Uterus (tissue), 4 donors: Measurements from ENCODE around the gene KCNAB2. TPM values are rescaled to one million over a fixed set of nuclear protein-coding genes. Genes with fewer than 3 reads are reported as not detected.

Experiments
- DNase-seq, 2 donors: peaks; one replicate each; pipeline ENCODE4 v3.0.0-alpha.2; 2019 to 2020
- H3K27ac ChIP-seq, 2 donors: fragments of 200-600 bp; sonication (generic); 1 replicate in 1 of 2; 2 replicates in 1 of 2; pipeline ENCODE4 v1.5.1; 2016 to 2018
- H3K27me3 ChIP-seq, 2 donors: fragments of 200-600 bp; sonication (generic); one replicate each; pipeline ENCODE4 v1.5.1; 2018 to 2019; ENCODE audit warnings: control low read depth in 1 of 2
- H3K36me3 ChIP-seq, 2 donors: fragments of 200-600 bp; sonication (generic); one replicate each; pipeline ENCODE4 v1.5.1; 2019; ENCODE audit warnings: control low read depth in 1 of 2
- H3K4me1 ChIP-seq, 2 donors: fragments of 200-600 bp; sonication (generic); one replicate each; pipeline ENCODE4 v1.5.1; 2018 to 2019; ENCODE audit warnings: control low read depth in 1 of 2
- H3K4me3 ChIP-seq, 2 donors: fragments of 200-600 bp; sonication (generic); 1 replicate in 1 of 2; 2 replicates in 1 of 2; pipeline ENCODE4 v1.5.1; 2018 to 2019; ENCODE audit warnings: mild to moderate bottlenecking in 1 of 2
- H3K9me3 ChIP-seq, 2 donors: fragments of 200-600 bp; sonication (generic); one replicate each; pipeline ENCODE4 v1.5.1; 2019; ENCODE audit warnings: control low read depth in 1 of 2
- CTCF ChIP-seq, 4 experiments: fragments of 200-600 bp in 2 of 4; fragments of 450-650 bp in 2 of 4; sonication (generic) in 2 of 4; IDR thresholded peaks; one replicate each; pipeline ENCODE4 v1.5.1; 2016 to 2019; ENCODE audit warnings: antibody characterized with exemption in 4 of 4, mild to moderate bottlenecking in 2 of 4, moderate library complexity in 1 of 4
- POLR2A ChIP-seq, 2 donors: fragments of 450-650 bp; IDR thresholded peaks; one replicate each; pipeline ENCODE4 v1.6.1; 2016; ENCODE audit warnings: antibody characterized with exemption in 2 of 2, mild to moderate bottlenecking in 1 of 2, moderate library complexity in 1 of 2
- intact Hi-C: fragments of 100-400 bp; cut with DNase I; formaldehyde crosslinking; loops from one replicate; pipeline ENCODE4 v1.15.1; 2023; ENCODE audit warnings: low total_unique reads
- total RNA-seq, 4 donors: library from RNA; depleted of rRNA in 3 of 4; stranded (reverse); fragments of >200 nt in 3 of 4; gene quantifications; one replicate each; pipeline versions ENCODE4 v1.1.0 to v1.2.4, GENCODE V29; 2014 to 2023
- donor health status: DM: yes; HTN: yes; CAD: no.

Gene KCNAB2
- total RNA-seq, 4 donors from 2014 or later, result 1.5 to 21.2 (median 12.9) TPM

- H3K9me3 ChIP-seq, result no peaks in the 10 kb centered on the region
- TF ChIP-seq CTCF (IDR thresholded peaks at IDR 0.05) (no peak), POLR2A (IDR thresholded peaks at IDR 0.05) (no peak)
- intact Hi-C loops, result no loop called here
- H3K27ac ChIP-seq, result no peak overlapping the region
- H3K4me1 ChIP-seq, result no peaks in the 10 kb centered on the region
- H3K4me3 ChIP-seq, result no peak overlapping the region
- H3K27me3 ChIP-seq, result no peaks in the 10 kb centered on the region
- DNase-seq, result no peak
- no peaks in the 10 kb centered on the region for H3K36me3 ChIP-seq
Observed at GRCh38 chr1:6003568-6004411, 41.9 kb upstream of the KCNAB2 start.

- DNase-seq, result no peak
- intact Hi-C loops, result no loop called here
Observed at GRCh38 chr1:6004412-6005123, 41.1 kb upstream of the KCNAB2 start.

GRCh38 chr1:6005276-6005917 lies 40.3 kb upstream of the KCNAB2 start:
- Histone ChIP-seq H3K4me1 (no peaks in the 10 kb centered on the region), H3K27ac (no peak overlapping the region), H3K36me3 (no peaks in the 10 kb centered on the region), H3K4me3 (no peak overlapping the region), H3K27me3 (no peaks in the 10 kb centered on the region), H3K9me3 (no peaks in the 10 kb centered on the region)
- DNase-seq, result no peak
- intact Hi-C loops, result no loop called here
- TF ChIP-seq CTCF (IDR thresholded peaks at IDR 0.05), result no peak
- no peak for TF ChIP-seq POLR2A (IDR thresholded peaks at IDR 0.05)

More at GRCh38 chr1:6004412-6005123, 41.1 kb upstream of the KCNAB2 start:
- Histone ChIP-seq H3K27ac (no peak overlapping the region), H3K27me3 (no peaks in the 10 kb centered on the region), H3K36me3 (no peaks in the 10 kb centered on the region), H3K9me3 (no peaks in the 10 kb centered on the region), H3K4me1 (no peaks in the 10 kb centered on the region), H3K4me3 (no peak overlapping the region)
- TF ChIP-seq POLR2A (IDR thresholded peaks at IDR 0.05), result no peak
- no peak for TF ChIP-seq CTCF (IDR thresholded peaks at IDR 0.05)

GRCh38 chr1:6006882-6007281 lies 38.8 kb upstream of the KCNAB2 start:
- Histone ChIP-seq H3K36me3 (no peaks in the 10 kb centered on the region), H3K27me3 (no peaks in the 10 kb centered on the region), H3K27ac (no peak overlapping the region), H3K9me3 (no peaks in the 10 kb centered on the region), H3K4me1 (no peaks in the 10 kb centered on the region), H3K4me3 (no peak overlapping the region)
- intact Hi-C loops, result no loop called here
- no peak for TF ChIP-seq POLR2A (IDR thresholded peaks at IDR 0.05)
- no peak for DNase-seq

GRCh38 chr1:6007318-6008083 lies 38.2 kb upstream of the KCNAB2 start:
- Histone ChIP-seq H3K36me3 (no peaks in the 10 kb centered on the region), H3K9me3 (no peaks in the 10 kb centered on the region), H3K4me3 (no peak overlapping the region), H3K27ac (no peak overlapping the region), H3K4me1 (no peaks in the 10 kb centered on the region), H3K27me3 (no peaks in the 10 kb centered on the region)
- no peak for DNase-seq
- TF ChIP-seq POLR2A (IDR thresholded peaks at IDR 0.05) (no peak), CTCF (IDR thresholded peaks at IDR 0.05) (no peak)
- intact Hi-C loops, result no loop called here
